ENCODE results near the gene ADAMTS15.

The ADAMTS15 gene

GRCh38 chr11:130456286-130456685 is 7.8 kb downstream of the ADAMTS15 start:
- H3K27ac Mint-ChIP-seq, result no peak overlapping the region
- no peaks in the 10 kb centered on the region for H3K4me1 Mint-ChIP-seq (ENCODE audit: low read depth)
- H3K27me3 Mint-ChIP-seq, result peaks cover 23% of the 10 kb centered on the region
- no peaks in the 10 kb centered on the region for H3K9me3 Mint-ChIP-seq
- no peak overlapping the region for H3K4me3 Mint-ChIP-seq
- no peaks in the 10 kb centered on the region for H3K36me3 Mint-ChIP-seq (ENCODE audit: low read depth)

- Mint-ChIP-seq H3K4me3 (no peak overlapping the region), H3K36me3 (ENCODE audit: low read depth) (no peaks in the 10 kb centered on the region), H3K4me1 (ENCODE audit: low read depth) (no peaks in the 10 kb centered on the region), H3K27ac (no peak overlapping the region), H3K27me3 (peaks cover 16% of the 10 kb centered on the region), H3K9me3 (no peaks in the 10 kb centered on the region)
Measured at GRCh38 chr11:130457623-130458409, 9.4 kb downstream of the ADAMTS15 start.

GRCh38 chr11:130458410-130458729 is 9.9 kb downstream of the ADAMTS15 start:
- Mint-ChIP-seq H3K27ac (no peak overlapping the region), H3K4me3 (no peak overlapping the region), H3K9me3 (no peaks in the 10 kb centered on the region), H3K4me1 (ENCODE audit: low read depth) (no peaks in the 10 kb centered on the region), H3K36me3 (ENCODE audit: low read depth) (no peaks in the 10 kb centered on the region), H3K27me3 (peaks cover 11% of the 10 kb centered on the region)

GRCh38 chr11:130459521-130459920 is 11.1 kb downstream of the ADAMTS15 start:
- no peak overlapping the region for H3K4me3 Mint-ChIP-seq
- peaks cover 5% of the 10 kb centered on the region for H3K27me3 Mint-ChIP-seq
- no peaks in the 10 kb centered on the region for H3K4me1 Mint-ChIP-seq (ENCODE audit: low read depth)
- H3K9me3 Mint-ChIP-seq, result no peaks in the 10 kb centered on the region
- H3K27ac Mint-ChIP-seq, result no peak overlapping the region
- H3K36me3 Mint-ChIP-seq (ENCODE audit: low read depth), result no peaks in the 10 kb centered on the region

- H3K36me3 Mint-ChIP-seq (ENCODE audit: low read depth), result no peaks in the 10 kb centered on the region
- no peaks in the 10 kb centered on the region for H3K4me1 Mint-ChIP-seq (ENCODE audit: low read depth)
- H3K27ac Mint-ChIP-seq, result no peak overlapping the region
- no peak overlapping the region for H3K4me3 Mint-ChIP-seq
- no peaks in the 10 kb centered on the region for H3K27me3 Mint-ChIP-seq
- no peaks in the 10 kb centered on the region for H3K9me3 Mint-ChIP-seq
Measured at GRCh38 chr11:130462101-130462885, 13.8 kb downstream of the ADAMTS15 start.

GRCh38 chr11:130462931-130463330 is 14.5 kb downstream of the ADAMTS15 start:
- Mint-ChIP-seq H3K9me3 (no peaks in the 10 kb centered on the region), H3K27ac (no peak overlapping the region), H3K27me3 (no peaks in the 10 kb centered on the region), H3K4me3 (no peak overlapping the region), H3K36me3 (ENCODE audit: low read depth) (no peaks in the 10 kb centered on the region), H3K4me1 (ENCODE audit: low read depth) (no peaks in the 10 kb centered on the region)

- Mint-ChIP-seq H3K27ac (no peak overlapping the region), H3K27me3 (no peaks in the 10 kb centered on the region)
Measured at GRCh38 chr11:130464291-130464812, 15.9 kb downstream of the ADAMTS15 start.

GRCh38 chr11:130465263-130465662 is 16.8 kb downstream of the ADAMTS15 start:
- Mint-ChIP-seq H3K4me1 (ENCODE audit: low read depth) (no peaks in the 10 kb centered on the region), H3K36me3 (ENCODE audit: low read depth) (no peaks in the 10 kb centered on the region), H3K4me3 (no peak overlapping the region), H3K9me3 (no peaks in the 10 kb centered on the region), H3K27ac (no peak overlapping the region), H3K27me3 (no peaks in the 10 kb centered on the region)

More at GRCh38 chr11:130464291-130464812, 15.9 kb downstream of the ADAMTS15 start:
- H3K9me3 Mint-ChIP-seq, result no peaks in the 10 kb centered on the region
- no peak overlapping the region for H3K4me3 Mint-ChIP-seq
- no peaks in the 10 kb centered on the region for H3K36me3 Mint-ChIP-seq (ENCODE audit: low read depth)
- no peaks in the 10 kb centered on the region for H3K4me1 Mint-ChIP-seq (ENCODE audit: low read depth)

GRCh38 chr11:130467116-130467900 is 18.9 kb downstream of the ADAMTS15 start:
- H3K27me3 Mint-ChIP-seq, result no peaks in the 10 kb centered on the region
- no peaks in the 10 kb centered on the region for H3K4me1 Mint-ChIP-seq (ENCODE audit: low read depth)
- no peaks in the 10 kb centered on the region for H3K36me3 Mint-ChIP-seq (ENCODE audit: low read depth)
- no peaks in the 10 kb centered on the region for H3K9me3 Mint-ChIP-seq
- no peak overlapping the region for H3K27ac Mint-ChIP-seq
- H3K4me3 Mint-ChIP-seq, result no peak overlapping the region

GRCh38 chr11:130469181-130469580 is 20.7 kb downstream of the ADAMTS15 start:
- H3K36me3 Mint-ChIP-seq (ENCODE audit: low read depth), result no peaks in the 10 kb centered on the region
- H3K9me3 Mint-ChIP-seq, result no peaks in the 10 kb centered on the region
- no peaks in the 10 kb centered on the region for H3K4me1 Mint-ChIP-seq (ENCODE audit: low read depth)
- no peak overlapping the region for H3K27ac Mint-ChIP-seq
- H3K27me3 Mint-ChIP-seq, result no peaks in the 10 kb centered on the region
- no peak overlapping the region for H3K4me3 Mint-ChIP-seq

- Mint-ChIP-seq H3K27ac (no peak overlapping the region), H3K4me3 (no peak overlapping the region), H3K9me3 (no peaks in the 10 kb centered on the region), H3K27me3 (no peaks in the 10 kb centered on the region), H3K4me1 (ENCODE audit: low read depth) (no peaks in the 10 kb centered on the region), H3K36me3 (ENCODE audit: low read depth) (no peaks in the 10 kb centered on the region)
Measured at GRCh38 chr11:130470832-130471706, 22.6 kb downstream of the ADAMTS15 start.

- no peaks in the 10 kb centered on the region for H3K4me1 Mint-ChIP-seq (ENCODE audit: low read depth)
- no peaks in the 10 kb centered on the region for H3K36me3 Mint-ChIP-seq (ENCODE audit: low read depth)
- no peaks in the 10 kb centered on the region for H3K27me3 Mint-ChIP-seq
- no peaks in the 10 kb centered on the region for H3K9me3 Mint-ChIP-seq
- H3K4me3 Mint-ChIP-seq, result no peak overlapping the region
- no peak overlapping the region for H3K27ac Mint-ChIP-seq
Measured at GRCh38 chr11:130471731-130472433, 23.4 kb downstream of the ADAMTS15 start.

- Mint-ChIP-seq H3K27me3 (no peaks in the 10 kb centered on the region), H3K27ac (no peak overlapping the region), H3K36me3 (ENCODE audit: low read depth) (no peaks in the 10 kb centered on the region), H3K4me1 (ENCODE audit: low read depth) (no peaks in the 10 kb centered on the region), H3K4me3 (no peak overlapping the region), H3K9me3 (no peaks in the 10 kb centered on the region)
Measured at GRCh38 chr11:130472434-130472961, 24.1 kb downstream of the ADAMTS15 start.

All from stimulated activated naive CD8-positive, alpha-beta T cell treated with anti-CD3 and anti-CD28 coated beads, Interleukin-15, Interleukin-2, amounts not matched to agents 100 ng/mL and 50 ng/mL, for 24 hours (primary cell).